ENCODE data around the gene FXYD6. TPM values are rescaled to one million over a fixed set of nuclear protein-coding genes. Genes with fewer than 3 reads are reported as not detected.

FXYD6 gene
- polyA plus RNA-seq, 1 experiment, result 21.4 TPM

DNA sequence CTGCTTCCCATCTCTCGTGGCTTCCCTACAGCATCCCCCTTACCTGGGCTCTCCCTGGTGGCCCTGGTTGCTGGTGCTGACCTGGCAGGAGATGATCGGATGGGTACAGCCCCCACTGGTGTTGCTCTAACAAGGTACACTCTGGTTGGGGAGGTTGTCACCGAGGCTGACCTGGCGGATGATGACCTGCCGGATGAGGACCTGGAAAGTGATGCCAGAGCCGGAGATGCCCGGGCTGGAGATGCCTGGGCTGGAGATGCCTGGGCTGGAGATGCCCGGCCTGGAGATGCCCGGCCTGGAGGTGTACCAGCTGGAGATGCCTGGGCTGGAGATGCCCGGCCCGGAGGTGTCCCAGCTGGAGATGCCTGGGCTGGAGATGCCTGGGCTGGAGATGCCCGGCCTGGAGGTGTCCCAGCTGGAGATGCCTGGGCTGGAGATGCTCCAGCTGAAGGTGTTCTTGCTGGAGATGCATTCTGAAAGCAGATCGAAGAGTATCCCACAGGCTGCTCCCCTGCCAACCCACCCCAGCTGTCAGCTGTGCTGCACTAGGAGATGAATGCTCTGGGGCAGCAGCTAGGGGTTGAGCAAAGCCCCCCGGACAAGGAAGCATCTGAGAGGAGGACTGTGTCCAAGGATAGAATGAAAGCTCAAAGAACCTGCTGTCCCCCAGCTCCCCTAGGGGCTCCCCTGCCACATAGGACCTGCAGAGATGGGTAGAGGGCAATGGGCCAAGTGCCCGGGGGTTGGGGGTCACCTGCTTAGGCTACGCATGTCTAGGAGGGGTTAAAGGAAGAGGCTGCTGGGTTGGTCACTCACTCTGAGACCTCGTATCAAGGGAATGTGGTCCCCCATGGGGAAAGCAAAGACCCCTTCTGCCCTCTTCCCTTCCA is 42.2 kb upstream of the FXYD6 start:
- Histone ChIP-seq H3K4me3 (ENCODE audit: low read depth, low read length) (no peak overlapping the region), H3K9me3 (ENCODE audit: control insufficient read depth, insufficient read depth, low read length) (no peaks in the 10 kb centered on the region), H3K27me3 (ENCODE audit: control insufficient read depth, insufficient read depth, low read length) (peaks cover 19% of the 10 kb centered on the region), H3K27ac (ENCODE audit: low read depth, low read length) (no peak overlapping the region)
- TF ChIP-seq CTCF (IDR thresholded peaks at IDR 0.05; ENCODE audit: low read depth, low read length), result no peak
- DNase-seq (ENCODE audit: low read depth, low spot score), result no peak
- POLR2A ChIA-PET, result no interaction called here
- CTCF ChIA-PET, result interaction anchor here (0.6 to 2.0 kb wide), 3 partner anchors 28 to 101 kb away, joined by 3 to 5 read pairs (median 5); no protein-coding TSS in a partner anchor

- TF ChIP-seq CTCF (IDR thresholded peaks at IDR 0.05; ENCODE audit: low read depth, low read length), result no peak
- no peak for DNase-seq (ENCODE audit: low read depth, low spot score)
- H3K27ac ChIP-seq (ENCODE audit: low read depth, low read length), result no peak overlapping the region
- no peaks in the 10 kb centered on the region for H3K9me3 ChIP-seq (ENCODE audit: control insufficient read depth, insufficient read depth, low read length)
- H3K27me3 ChIP-seq (ENCODE audit: control insufficient read depth, insufficient read depth, low read length), result peaks cover 22% of the 10 kb centered on the region
- H3K4me3 ChIP-seq (ENCODE audit: low read depth, low read length), result no peak overlapping the region
- CTCF ChIA-PET, result interaction anchor here (2.0 kb wide), 1 partner anchor 29 kb away, joined by 5 read pairs; no protein-coding TSS in a partner anchor
- POLR2A ChIA-PET, result no interaction called here
Measured at GRCh38 chr11:117917591-117918151, 41.2 kb upstream of the FXYD6 start.

- TF ChIP-seq CTCF (IDR thresholded peaks at IDR 0.05; ENCODE audit: low read depth, low read length), result no peak
- DNase-seq (ENCODE audit: low read depth, low spot score), result no peak
- Histone ChIP-seq H3K4me3 (ENCODE audit: low read depth, low read length) (no peak overlapping the region), H3K27ac (ENCODE audit: low read depth, low read length) (no peak overlapping the region), H3K27me3 (ENCODE audit: control insufficient read depth, insufficient read depth, low read length) (peaks cover 22% of the 10 kb centered on the region), H3K9me3 (ENCODE audit: control insufficient read depth, insufficient read depth, low read length) (no peaks in the 10 kb centered on the region)
- CTCF ChIA-PET, result interaction anchor here (1.5 kb wide), 1 partner anchor 30 kb away, joined by 5 read pairs; no protein-coding TSS in a partner anchor
- POLR2A ChIA-PET, result no interaction called here
Measured at GRCh38 chr11:117916956-117917355, 40.5 kb upstream of the FXYD6 start.

GRCh38 chr11:117915672-117916235 is 39.3 kb upstream of the FXYD6 start:
- POLR2A ChIA-PET, result no interaction called here
- CTCF ChIA-PET, result interaction anchor here (1.1 to 1.5 kb wide), 3 partner anchors 31 to 97 kb away, joined by 3 to 5 read pairs (median 5); no protein-coding TSS in a partner anchor

More at GRCh38 chr11:117915672-117916235, 39.3 kb upstream of the FXYD6 start:
- H3K4me3 ChIP-seq (ENCODE audit: low read depth, low read length), result no peak overlapping the region
- no peak for TF ChIP-seq CTCF (IDR thresholded peaks at IDR 0.05; ENCODE audit: low read depth, low read length)
- H3K27me3 ChIP-seq (ENCODE audit: control insufficient read depth, insufficient read depth, low read length), result peaks cover 22% of the 10 kb centered on the region
- no peak for DNase-seq (ENCODE audit: low read depth, low spot score)
- no peak overlapping the region for H3K27ac ChIP-seq (ENCODE audit: low read depth, low read length)
- H3K9me3 ChIP-seq (ENCODE audit: control insufficient read depth, insufficient read depth, low read length), result no peaks in the 10 kb centered on the region
